ENCODE data around the gene WNT10A.

Gene WNT10A

DNA sequence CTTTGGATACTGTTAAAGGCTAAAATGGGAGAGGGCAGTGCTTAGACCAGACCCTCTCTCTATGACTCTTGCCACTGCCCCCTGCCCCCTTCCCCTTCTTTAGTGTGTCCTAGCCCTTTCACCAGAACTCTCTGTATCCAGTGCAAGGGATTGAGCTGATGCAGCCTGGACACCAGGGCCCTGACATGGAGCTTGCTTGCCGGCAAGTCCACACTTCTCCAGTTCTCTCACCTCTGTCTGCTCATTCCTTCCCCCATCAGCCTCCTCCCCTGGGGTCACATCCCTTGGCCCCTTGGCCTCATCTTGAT, 22.6 kb upstream of the WNT10A start:
- no peak for DNase-seq

DNA sequence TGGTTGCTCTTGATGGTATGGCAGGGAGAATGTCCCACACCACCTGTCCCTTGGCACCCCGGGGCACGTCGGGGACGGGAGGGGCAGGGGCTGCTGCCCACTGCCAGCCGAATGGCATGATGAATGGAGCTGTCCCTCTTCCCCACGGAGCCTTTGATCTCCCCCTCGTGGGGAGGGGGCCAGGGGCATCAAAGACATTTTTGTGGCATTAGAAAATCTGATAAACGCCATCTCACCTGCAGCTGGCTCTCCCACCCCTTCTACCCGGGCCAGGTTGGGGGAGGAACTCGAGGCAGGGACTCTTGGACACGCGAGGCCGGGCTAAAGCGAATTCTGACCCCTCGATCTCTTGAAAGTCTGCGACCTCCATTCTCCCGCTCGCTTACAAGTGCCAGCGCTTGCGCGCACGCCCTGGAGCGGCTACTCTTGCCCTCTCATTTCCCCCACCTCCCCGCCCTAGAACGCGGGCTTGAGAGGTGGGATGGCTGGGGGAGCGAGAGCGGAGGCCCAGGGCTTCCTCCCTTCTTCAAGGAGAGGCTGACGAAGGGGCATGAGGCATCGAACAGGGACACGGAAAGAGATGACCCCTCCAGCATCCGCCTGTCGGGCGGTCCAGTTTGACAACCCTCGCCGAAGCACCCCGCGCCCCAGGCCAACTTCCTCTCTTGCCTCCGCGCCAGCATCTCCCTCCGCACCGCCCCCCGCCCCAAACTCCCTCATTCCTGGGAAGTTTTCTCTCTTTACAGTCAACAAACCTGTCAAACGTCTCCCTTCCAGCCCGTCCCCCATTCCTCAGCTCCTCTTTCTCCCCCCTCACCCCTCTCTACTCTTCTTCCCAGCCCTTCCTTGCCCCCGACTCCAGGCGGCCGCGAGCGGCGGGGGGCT, 21.7 kb upstream of the WNT10A start:
- no peak for DNase-seq

GRCh38 chr2:218859556-218859987, 21.1 kb upstream of the WNT10A start, which contains the start of gene WNT6:
WNT6 (plus strand) TSS chr2:218859805; CDS start chr2:218860038, 233 bp downstream.
- DNase-seq: no peak

DNA sequence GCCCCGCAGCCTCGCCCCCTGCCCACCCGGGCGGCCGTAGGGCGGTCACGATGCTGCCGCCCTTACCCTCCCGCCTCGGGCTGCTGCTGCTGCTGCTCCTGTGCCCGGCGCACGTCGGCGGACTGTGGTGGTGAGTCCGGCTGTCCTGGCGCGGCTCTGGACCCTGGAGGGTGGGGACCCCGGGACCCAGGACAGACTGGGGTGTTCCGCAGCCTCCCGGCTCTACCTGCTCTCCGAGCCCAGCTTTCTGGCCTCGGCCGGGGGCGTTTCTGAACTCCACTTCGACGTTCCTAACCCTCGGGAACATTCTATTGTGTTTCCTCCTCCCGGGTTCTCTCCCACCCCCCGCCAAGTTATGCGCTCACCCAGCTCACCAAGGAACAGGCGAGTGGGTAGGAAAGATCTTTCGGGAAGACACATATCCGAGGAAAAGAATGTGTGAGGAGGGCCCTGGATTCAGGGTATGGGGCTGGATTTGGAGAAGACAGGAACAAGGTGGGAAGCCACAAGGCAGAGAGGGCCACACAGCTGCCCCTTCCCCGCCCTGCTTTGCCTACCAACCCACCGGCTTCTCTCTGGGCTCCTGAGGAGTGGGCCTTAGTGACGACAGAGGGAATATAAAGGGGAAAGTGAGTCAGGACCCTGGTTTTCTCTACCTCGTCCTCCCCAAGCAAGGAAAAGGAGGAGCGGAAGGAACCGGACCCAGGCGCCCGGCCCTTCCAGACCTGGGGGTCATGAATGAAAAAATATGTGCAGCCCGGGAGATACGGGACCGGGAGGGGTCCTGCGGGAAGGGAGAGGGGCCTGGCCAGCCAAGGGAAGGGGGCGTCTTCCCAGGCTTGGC, 20.4 kb upstream of the WNT10A start:
- DNase-seq: no peak

- no peak for DNase-seq
Observed at GRCh38 chr2:218860950-218861381, 19.7 kb upstream of the WNT10A start.

- DNase-seq: no peak
Observed at GRCh38 chr2:218861645-218862318, 18.9 kb upstream of the WNT10A start.

GRCh38 chr2:218863021-218863520, 17.6 kb upstream of the WNT10A start:
- no peak for DNase-seq

- no peak for DNase-seq
Observed at GRCh38 chr2:218865396-218865795, 15.3 kb upstream of the WNT10A start.

- no peak for DNase-seq
Observed at GRCh38 chr2:218865999-218866398, 14.7 kb upstream of the WNT10A start.

- no peak for DNase-seq
Observed at GRCh38 chr2:218867900-218868299, 12.8 kb upstream of the WNT10A start.

- DNase-seq: no peak
Observed at GRCh38 chr2:218869064-218869463, 11.6 kb upstream of the WNT10A start.

DNA sequence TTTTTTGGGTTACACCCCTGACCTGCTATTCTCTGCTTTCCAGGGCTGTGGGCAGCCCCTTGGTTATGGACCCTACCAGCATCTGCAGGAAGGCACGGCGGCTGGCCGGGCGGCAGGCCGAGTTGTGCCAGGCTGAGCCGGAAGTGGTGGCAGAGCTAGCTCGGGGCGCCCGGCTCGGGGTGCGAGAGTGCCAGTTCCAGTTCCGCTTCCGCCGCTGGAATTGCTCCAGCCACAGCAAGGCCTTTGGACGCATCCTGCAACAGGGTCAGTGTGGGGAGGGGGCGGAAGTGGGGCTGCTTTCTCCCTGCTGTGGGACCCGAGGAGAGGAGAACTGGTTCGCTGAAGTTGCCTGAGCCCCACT, 9.7 kb upstream of the WNT10A start:
- DNase-seq: no peak

- no peak for DNase-seq
Observed at GRCh38 chr2:218871345-218872302, 9.0 kb upstream of the WNT10A start.

DNA sequence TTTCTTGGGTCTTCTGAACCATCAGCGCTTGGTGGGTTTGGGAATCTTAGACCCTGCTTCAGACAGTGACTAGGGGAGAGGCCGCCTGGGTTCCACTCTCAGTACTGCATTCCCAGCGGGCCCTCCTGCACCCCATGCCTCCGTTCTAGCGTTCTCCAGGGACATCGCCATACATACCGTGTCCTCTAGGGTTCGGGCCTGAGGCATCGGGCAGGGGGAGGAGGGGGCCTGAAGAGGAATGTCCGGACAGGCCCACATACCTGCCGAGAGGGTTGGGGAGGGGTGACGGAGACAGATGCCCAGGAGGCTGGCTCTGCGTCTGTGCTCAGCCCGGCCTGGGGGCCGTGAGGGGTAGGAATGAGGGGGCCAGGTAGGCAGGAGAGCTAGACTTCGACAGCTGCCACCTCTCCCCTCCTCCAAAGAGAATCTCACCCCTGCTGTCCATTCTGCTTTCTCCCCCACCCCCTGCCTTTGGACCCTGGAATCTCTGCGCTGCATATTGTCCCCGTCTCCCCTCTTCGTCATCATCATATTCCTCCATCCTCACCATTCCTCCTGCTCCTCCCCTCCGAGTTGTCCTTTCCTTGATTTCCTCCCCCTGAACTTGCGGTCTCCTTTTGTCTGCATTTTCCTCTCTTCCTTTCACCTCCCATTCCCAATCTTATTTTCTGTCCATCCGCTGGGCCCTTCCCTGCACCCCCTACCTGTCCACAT, 7.8 kb upstream of the WNT10A start:
- no peak for DNase-seq

- DNase-seq: no peak
Observed at GRCh38 chr2:218873359-218874194, 7.1 kb upstream of the WNT10A start.

- no peak for DNase-seq
Observed at GRCh38 chr2:218875692-218876246, 4.9 kb upstream of the WNT10A start.

DNA sequence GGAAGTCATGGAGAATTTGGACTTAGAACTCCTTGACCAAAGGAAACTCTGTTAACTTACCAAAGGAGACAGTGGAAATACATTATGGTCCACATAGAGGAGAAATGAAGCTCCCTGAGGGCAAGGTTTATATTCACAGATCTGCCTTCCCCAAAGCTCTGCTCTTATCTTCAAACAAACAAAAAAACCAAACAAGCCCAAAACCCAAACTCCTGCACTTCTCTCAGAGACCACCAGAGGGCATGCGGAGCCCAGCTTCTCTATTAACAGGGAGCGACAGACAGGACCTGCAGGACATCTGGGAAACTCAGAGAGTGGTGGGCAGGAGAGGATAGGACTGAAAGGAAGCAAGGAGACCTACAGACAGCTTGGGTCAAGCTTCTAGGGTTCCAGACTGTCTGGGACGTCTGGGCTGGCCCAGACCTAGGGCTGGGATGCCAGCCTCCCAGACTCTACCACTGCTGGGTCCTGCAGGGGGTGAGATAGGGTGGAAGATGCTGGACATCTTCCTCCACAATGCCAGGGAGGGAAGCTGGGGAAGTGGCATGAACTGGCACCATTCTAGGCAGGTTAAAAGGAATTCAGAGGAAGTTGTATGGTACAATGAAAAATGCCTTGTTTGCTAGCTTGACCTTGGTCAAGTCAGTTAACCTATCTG, 4.0 kb upstream of the WNT10A start:
- DNase-seq: no peak

GRCh38 chr2:218877331-218877730, 3.3 kb upstream of the WNT10A start:
- no peak for DNase-seq

DNA sequence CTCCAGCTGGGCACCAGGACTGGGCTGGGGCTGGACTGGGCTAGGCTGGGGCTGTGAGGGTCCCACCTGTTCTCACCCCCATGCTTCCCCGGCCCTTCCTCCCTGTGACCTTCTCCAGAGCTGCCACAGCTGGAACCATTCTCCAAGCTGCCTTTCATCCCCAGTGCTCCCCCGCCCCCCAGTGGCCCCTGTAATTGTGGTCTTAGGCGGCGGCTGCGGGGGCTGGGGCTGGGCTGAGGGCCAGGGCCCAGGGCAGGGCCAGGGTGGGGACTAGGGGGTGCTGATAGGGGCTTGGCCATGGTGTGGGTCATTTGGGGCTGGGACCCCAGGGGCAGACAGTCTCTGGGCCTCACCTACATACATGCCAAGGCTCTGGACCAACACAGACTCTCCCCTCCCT, 2.8 kb upstream of the WNT10A start:
- no peak for DNase-seq

DNA sequence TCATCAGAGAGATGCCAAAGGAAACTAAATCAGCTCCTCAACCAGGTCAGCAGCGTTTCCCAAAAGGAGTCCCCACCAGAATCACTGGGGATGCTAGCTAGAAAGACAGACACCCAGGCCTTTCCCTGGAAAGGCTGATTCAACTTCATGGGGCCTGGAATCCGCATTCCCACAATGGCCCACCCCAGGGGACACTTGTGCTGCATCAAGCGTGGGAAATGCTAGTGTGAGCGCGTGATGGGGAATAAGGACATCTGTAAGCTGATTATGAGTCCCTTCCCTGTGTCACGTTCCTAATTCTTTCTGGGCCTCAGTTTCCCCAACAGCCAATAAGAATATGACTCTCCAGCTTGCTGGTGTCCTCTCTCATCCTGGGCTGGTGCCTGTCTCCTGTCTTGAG, 2.2 kb upstream of the WNT10A start:
- DNase-seq: no peak

Measured in NCI-H2107 (cell line).